Measurements from ENCODE around the gene PLCB1. TPM values are rescaled to one million over a fixed set of nuclear protein-coding genes. Genes with fewer than 3 reads are reported as not detected.

Gene PLCB1
- total RNA-seq, 2 donors from 2014 or later: 7.3 to 45.5 TPM

DNA sequence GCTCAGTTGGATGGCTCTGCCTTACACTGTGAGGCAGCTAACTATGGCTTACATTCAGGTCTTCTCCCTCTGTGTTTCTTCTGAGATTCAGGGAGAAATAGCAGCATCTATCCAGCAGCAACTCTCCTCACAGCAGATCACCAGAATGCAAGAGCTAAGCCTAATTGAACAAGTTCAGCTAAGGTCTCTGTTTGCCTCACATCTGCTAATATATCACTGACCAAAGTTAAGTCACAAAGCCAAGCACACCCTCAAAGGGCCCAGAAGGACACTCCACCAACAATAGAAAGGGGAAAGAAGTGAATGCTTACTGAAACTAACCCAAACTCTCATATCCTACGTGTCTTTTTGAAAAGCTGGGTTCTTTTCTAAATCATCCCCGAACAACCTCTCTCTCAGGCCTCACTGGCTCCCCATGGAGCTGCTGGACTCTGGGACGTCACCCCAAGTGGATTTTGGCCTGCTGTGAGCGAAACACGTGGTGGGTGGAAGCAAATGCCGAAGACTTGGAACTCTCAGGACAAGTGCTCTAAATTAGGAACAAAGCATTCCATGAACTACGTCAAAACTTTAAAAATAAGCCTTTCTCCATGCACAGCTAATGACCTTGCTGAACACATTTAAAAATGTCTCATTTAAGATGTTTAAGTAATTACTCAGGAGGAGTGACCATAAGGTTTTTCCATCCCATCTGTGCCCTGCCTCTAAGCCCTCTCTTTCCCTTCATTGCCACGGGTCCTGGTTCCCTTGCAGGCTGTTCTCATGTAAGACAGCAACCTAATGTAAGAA is 769.4 kb downstream of the PLCB1 start:
- peaks cover 0 to 24% of the 10 kb centered on the region in 2 donors for H3K4me1 ChIP-seq
- no peak overlapping the region for H3K4me3 ChIP-seq
- H3K36me3 ChIP-seq: no peaks in the 10 kb centered on the region
- H3K27me3 ChIP-seq: no peaks in the 10 kb centered on the region
- TF ChIP-seq, protein P1, sequence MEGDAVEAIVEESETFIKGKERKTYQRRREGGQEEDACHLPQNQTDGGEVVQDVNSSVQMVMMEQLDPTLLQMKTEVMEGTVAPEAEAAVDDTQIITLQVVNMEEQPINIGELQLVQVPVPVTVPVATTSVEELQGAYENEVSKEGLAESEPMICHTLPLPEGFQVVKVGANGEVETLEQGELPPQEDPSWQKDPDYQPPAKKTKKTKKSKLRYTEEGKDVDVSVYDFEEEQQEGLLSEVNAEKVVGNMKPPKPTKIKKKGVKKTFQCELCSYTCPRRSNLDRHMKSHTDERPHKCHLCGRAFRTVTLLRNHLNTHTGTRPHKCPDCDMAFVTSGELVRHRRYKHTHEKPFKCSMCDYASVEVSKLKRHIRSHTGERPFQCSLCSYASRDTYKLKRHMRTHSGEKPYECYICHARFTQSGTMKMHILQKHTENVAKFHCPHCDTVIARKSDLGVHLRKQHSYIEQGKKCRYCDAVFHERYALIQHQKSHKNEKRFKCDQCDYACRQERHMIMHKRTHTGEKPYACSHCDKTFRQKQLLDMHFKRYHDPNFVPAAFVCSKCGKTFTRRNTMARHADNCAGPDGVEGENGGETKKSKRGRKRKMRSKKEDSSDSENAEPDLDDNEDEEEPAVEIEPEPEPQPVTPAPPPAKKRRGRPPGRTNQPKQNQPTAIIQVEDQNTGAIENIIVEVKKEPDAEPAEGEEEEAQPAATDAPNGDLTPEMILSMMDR (IDR thresholded peaks at IDR 0.05): no peak
- no peaks in the 10 kb centered on the region for H3K9me3 ChIP-seq
- no peak for DNase-seq (ENCODE audit: low spot score)
- peak overlapping the region; percentile 66 to 80 for H3K27ac ChIP-seq

GRCh38 chr20:8903655-8904605 is 771.9 kb downstream of the PLCB1 start:
- DNase-seq (ENCODE audit: low spot score): no peak
- H3K36me3 ChIP-seq: no peaks in the 10 kb centered on the region
- peaks cover 0 to 24% of the 10 kb centered on the region in 2 donors for H3K4me1 ChIP-seq
- peak overlapping the region in 1 of 2 donors; percentile 4 for H3K27ac ChIP-seq
- TF ChIP-seq, protein P1 (IDR thresholded peaks at IDR 0.05): no peak
- H3K27me3 ChIP-seq: no peaks in the 10 kb centered on the region
- no peaks in the 10 kb centered on the region for H3K9me3 ChIP-seq
- H3K4me3 ChIP-seq: no peak overlapping the region

DNA sequence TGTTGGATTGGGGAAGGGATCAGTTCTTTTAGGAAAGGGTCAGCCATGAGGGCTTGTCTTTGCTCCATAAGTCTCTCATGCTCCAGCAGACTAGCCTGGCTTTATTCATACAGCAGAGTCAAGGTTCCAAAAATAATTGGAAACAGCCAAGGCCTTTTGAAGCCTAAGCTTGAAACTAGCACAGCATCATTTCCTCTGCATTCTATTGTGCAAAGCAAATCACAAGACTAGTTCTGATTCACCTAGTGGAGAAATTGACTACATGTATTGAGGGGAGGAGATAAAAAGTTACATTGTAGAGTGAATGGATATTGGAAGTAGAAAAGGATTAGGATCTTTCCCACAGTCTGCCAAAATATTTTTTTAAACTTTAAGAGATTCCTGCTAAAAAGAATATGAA is 777.5 kb downstream of the PLCB1 start:
- Histone ChIP-seq H3K27me3 (no peaks in the 10 kb centered on the region), H3K4me1 (no peaks in the 10 kb centered on the region), H3K4me3 (no peak overlapping the region), H3K27ac (no peak overlapping the region), H3K9me3 (no peaks in the 10 kb centered on the region), H3K36me3 (no peaks in the 10 kb centered on the region)
- TF ChIP-seq, protein P1 (IDR thresholded peaks at IDR 0.05): no peak
- DNase-seq (ENCODE audit: low spot score): no peak

DNA sequence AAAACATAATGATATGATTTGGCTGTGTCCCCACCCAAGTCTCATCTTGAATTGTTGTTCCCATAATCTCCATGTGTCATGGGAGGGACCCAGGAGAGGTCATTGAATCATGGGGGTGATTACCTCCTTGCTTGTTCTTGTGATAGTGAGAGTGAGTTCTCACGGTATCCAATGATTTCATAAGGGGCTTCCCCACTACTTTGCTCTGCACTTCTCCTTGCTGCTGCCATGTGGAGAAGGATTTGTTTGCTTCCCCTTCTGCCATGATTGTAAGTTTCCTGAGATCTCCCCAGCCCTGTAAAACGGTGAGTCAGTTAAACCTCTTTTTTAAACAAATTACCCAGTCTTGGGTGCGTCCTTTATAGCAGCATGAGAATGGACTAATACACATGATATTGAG is 780.0 kb downstream of the PLCB1 start:
- H3K27me3 ChIP-seq: no peaks in the 10 kb centered on the region
- H3K9me3 ChIP-seq: no peaks in the 10 kb centered on the region
- TF ChIP-seq, protein P1 (IDR thresholded peaks at IDR 0.05): no peak

GRCh38 chr20:8912731-8913130 is 780.7 kb downstream of the PLCB1 start:
- Histone ChIP-seq H3K36me3 (no peaks in the 10 kb centered on the region), H3K9me3 (no peaks in the 10 kb centered on the region), H3K27me3 (no peaks in the 10 kb centered on the region), H3K4me1 (no peaks in the 10 kb centered on the region), H3K27ac (no peak overlapping the region), H3K4me3 (no peak overlapping the region)
- DNase-seq (ENCODE audit: low spot score): no peak
- TF ChIP-seq, protein P1 (IDR thresholded peaks at IDR 0.05): no peak

More for the DNA sequence above, 780.0 kb downstream of the PLCB1 start:
- Histone ChIP-seq H3K36me3 (no peaks in the 10 kb centered on the region), H3K4me1 (no peaks in the 10 kb centered on the region), H3K27ac (no peak overlapping the region), H3K4me3 (no peak overlapping the region)
- no peak for DNase-seq (ENCODE audit: low spot score)

All from right atrium auricular region (tissue), 2 donors.